Sigmoid colon (tissue), 7 donors: ENCODE data around the gene SRGAP1. TPM values are rescaled to one million over a fixed set of nuclear protein-coding genes. Genes with fewer than 3 reads are reported as not detected.

Source experiments
- DNase-seq: peaks from one replicate; pipeline ENCODE4 v3.0.0-alpha.2; 2019
- H3K27ac ChIP-seq, 4 donors: fragments of 200-600 bp; sonication (generic); one replicate each; pipeline ENCODE4 v1.5.1; 2016 to 2019; ENCODE audit warnings: mild to moderate bottlenecking in 1 of 4
- H3K27me3 ChIP-seq, 3 donors: fragments of 200-600 bp; sonication (generic); one replicate each; pipeline ENCODE4 v1.5.1; 2019; ENCODE audit warnings: mild to moderate bottlenecking in 1 of 3
- H3K36me3 ChIP-seq, 4 donors: fragments of 200-600 bp; sonication (generic); one replicate each; pipeline ENCODE4 v1.5.1; 2016 to 2019
- H3K4me1 ChIP-seq, 4 donors: fragments of 200-600 bp; sonication (generic); one replicate each; pipeline ENCODE4 v1.5.1; 2017 to 2019
- H3K4me3 ChIP-seq, 4 donors: fragments of 200-600 bp; sonication (generic); one replicate each; pipeline ENCODE4 v1.5.1; 2017 to 2019; ENCODE audit warnings: mild to moderate bottlenecking in 2 of 4, moderate library complexity in 1 of 4
- H3K9me3 ChIP-seq, 4 donors: fragments of 200-600 bp in 3 of 4; sonication (generic) in 3 of 4; one replicate each; pipeline versions ENCODE4 v1.5.1 to v1.6.1; 2013 to 2019
- CTCF ChIP-seq, 4 experiments: fragments of 450-650 bp in 3 of 4; fragments of 200-600 bp in 1 of 4; IDR thresholded peaks; one replicate each; pipeline ENCODE4 v1.5.1; 2016 to 2019; ENCODE audit warnings: antibody characterized with exemption in 4 of 4, mild to moderate bottlenecking in 3 of 4, moderate library complexity in 2 of 4
- EP300 ChIP-seq, 4 donors: sonication (generic); formaldehyde crosslinking; IDR thresholded peaks; one replicate each; pipeline ENCODE4 v1.6.1; 2017; ENCODE audit warnings: antibody characterized with exemption in 4 of 4
- POLR2A ChIP-seq, 2 donors: fragments of 450-650 bp; IDR thresholded peaks; one replicate each; pipeline ENCODE4 v1.6.1; 2016; ENCODE audit warnings: antibody characterized with exemption in 2 of 2, mild to moderate bottlenecking in 2 of 2, moderate library complexity in 2 of 2
- POLR2AphosphoS5 ChIP-seq, 4 donors: sonication (generic); formaldehyde crosslinking; IDR thresholded peaks; one replicate each; pipeline ENCODE4 v1.6.1; 2017; ENCODE audit warnings: antibody characterized with exemption in 4 of 4
- WGBS, 2 donors: extraction: QIAGEN DNeasy Blood & Tissue Kit; methylation state at CpG; one replicate each; pipeline ENCODE4 v1.1.7; 2013; 5-methylcytosine and 5-hydroxymethylcytosine counted together
- intact Hi-C: fragments of 100-400 bp; cut with DNase I; formaldehyde crosslinking; loops from one replicate; pipeline ENCODE4 v1.15.1; 2023
- polyA plus RNA-seq, 3 donors: library from polyadenylated mRNA; stranded (reverse); fragments of 200-250 nt; gene quantifications; one replicate each; pipeline ENCODE4 v1.2.3, GENCODE V29; 2013
- total RNA-seq, 4 donors: library from RNA; depleted of rRNA; stranded (reverse); fragments of >200 nt; gene quantifications; one replicate each; pipeline ENCODE4 v1.1.0, GENCODE V29; 2016
- donor health status: healthy with polysubstance abuse.
- donor health status: Bipolar disorder and iron deficiency.
- donor health status: healthy.

Gene SRGAP1
- total and polyA plus RNA-seq, 7 donors = 2.4 to 16.3 (median 5.4) TPM

GRCh38 chr12:63893170-63893569 lies 48.7 kb downstream of the SRGAP1 start:
- Histone ChIP-seq H3K27ac (no peak overlapping the region), H3K27me3 (no peaks in the 10 kb centered on the region), H3K36me3 (no peaks in the 10 kb centered on the region), H3K4me1 (peaks cover 0 to 19% (median 3%) of the 10 kb centered on the region in 4 donors), H3K9me3 (no peaks in the 10 kb centered on the region), H3K4me3 (no peak overlapping the region)
- intact Hi-C loops = no loop called here
- no peak for DNase-seq
- 87 to 95% methylated on average over 1 of the region's 1 CpG for WGBS, 2 donors
- no peak for TF ChIP-seq CTCF (IDR thresholded peaks at IDR 0.05)
- TF ChIP-seq POLR2A (IDR thresholded peaks at IDR 0.05) = no peak
- no peak for TF ChIP-seq POLR2AphosphoS5 (IDR thresholded peaks at IDR 0.05)
- no peak for TF ChIP-seq EP300 (IDR thresholded peaks at IDR 0.05)

- 67 to 77% methylated on average over 3 of the region's 3 CpGs for WGBS, 2 donors
Observed at GRCh38 chr12:63894132-63894531, 49.6 kb downstream of the SRGAP1 start.

GRCh38 chr12:63895841-63896240 lies 51.3 kb downstream of the SRGAP1 start:
- peaks cover 0 to 22% (median 7%) of the 10 kb centered on the region in 4 donors for H3K4me1 ChIP-seq
- H3K27me3 ChIP-seq = no peaks in the 10 kb centered on the region
- TF ChIP-seq EP300 (IDR thresholded peaks at IDR 0.05) (no peak), CTCF (IDR thresholded peaks at IDR 0.05) (no peak), POLR2A (IDR thresholded peaks at IDR 0.05) (no peak), POLR2AphosphoS5 (IDR thresholded peaks at IDR 0.05) (no peak)
- H3K9me3 ChIP-seq = no peaks in the 10 kb centered on the region
- no peak overlapping the region for H3K4me3 ChIP-seq
- H3K36me3 ChIP-seq = no peaks in the 10 kb centered on the region
- DNase-seq = no peak
- H3K27ac ChIP-seq = no peak overlapping the region
- intact Hi-C loops = no loop called here

More at GRCh38 chr12:63894132-63894531, 49.6 kb downstream of the SRGAP1 start:
- Histone ChIP-seq H3K4me1 (peaks cover 0 to 19% (median 3%) of the 10 kb centered on the region in 4 donors), H3K36me3 (no peaks in the 10 kb centered on the region), H3K4me3 (no peak overlapping the region), H3K27me3 (no peaks in the 10 kb centered on the region), H3K27ac (no peak overlapping the region), H3K9me3 (no peaks in the 10 kb centered on the region)
- TF ChIP-seq POLR2AphosphoS5 (IDR thresholded peaks at IDR 0.05) = no peak
- no peak for TF ChIP-seq CTCF (IDR thresholded peaks at IDR 0.05)
- no peak for TF ChIP-seq EP300 (IDR thresholded peaks at IDR 0.05)
- TF ChIP-seq POLR2A (IDR thresholded peaks at IDR 0.05) = no peak
- no peak for DNase-seq
- intact Hi-C loops = no loop called here

- H3K36me3 ChIP-seq = no peaks in the 10 kb centered on the region
- no peak overlapping the region for H3K27ac ChIP-seq
- no peaks in the 10 kb centered on the region for H3K27me3 ChIP-seq
- no peak for DNase-seq
- WGBS, 2 donors = 33 to 46% methylated on average over 2 of the region's 2 CpGs
- H3K4me3 ChIP-seq = no peak overlapping the region
- no peak for TF ChIP-seq CTCF (IDR thresholded peaks at IDR 0.05)
- no peak for TF ChIP-seq EP300 (IDR thresholded peaks at IDR 0.05)
- no peak for TF ChIP-seq POLR2AphosphoS5 (IDR thresholded peaks at IDR 0.05)
- no peak for TF ChIP-seq POLR2A (IDR thresholded peaks at IDR 0.05)
- H3K4me1 ChIP-seq = peaks cover 0 to 25% (median 13%) of the 10 kb centered on the region in 4 donors
- intact Hi-C loops = no loop called here
- H3K9me3 ChIP-seq = no peaks in the 10 kb centered on the region
Observed at GRCh38 chr12:63897931-63898330, 53.4 kb downstream of the SRGAP1 start.

- Histone ChIP-seq H3K4me3 (no peak overlapping the region), H3K36me3 (no peaks in the 10 kb centered on the region), H3K9me3 (no peaks in the 10 kb centered on the region), H3K27me3 (no peaks in the 10 kb centered on the region), H3K4me1 (peaks cover 0 to 22% (median 10%) of the 10 kb centered on the region in 4 donors), H3K27ac (no peak overlapping the region)
- 81 to 86% methylated on average over 4 of the region's 4 CpGs for WGBS, 2 donors
- intact Hi-C loops = no loop called here
- DNase-seq = no peak
- TF ChIP-seq POLR2A (IDR thresholded peaks at IDR 0.05) (no peak), POLR2AphosphoS5 (IDR thresholded peaks at IDR 0.05) (no peak)
Observed at GRCh38 chr12:63898764-63899337, 54.4 kb downstream of the SRGAP1 start.
